ENCODE results near the gene SSC4D. TPM values are rescaled to one million over a fixed set of nuclear protein-coding genes. Genes with fewer than 3 reads are reported as not detected.

The SSC4D gene
- total and polyA plus RNA-seq, 2 of the 8 experiments (the other 6 are each of a cell fraction or from before 2014, with no cell fraction given) = 11.8 to 27.5 TPM

- no peak overlapping the region for H2AK5ac ChIP-seq (ENCODE audit: low read depth, low read length)
- no peak overlapping the region for H4K8ac ChIP-seq (ENCODE audit: extremely low read depth, insufficient read depth, low read length)
- H3K9me3 ChIP-seq (ENCODE audit: insufficient read depth in 2 of 2, low read depth in 1 of 2, low read length in 1 of 2) = no peaks in the 10 kb centered on the region
- H2BK12ac ChIP-seq (ENCODE audit: low read depth, low read length) = no peak overlapping the region
- POLR2A ChIA-PET (ENCODE audit: partially characterized antibody) = interaction anchor here (0.9 to 14.3 kb wide), 10 partner anchors 17 to 55 kb away, joined by 3 to 249 read pairs (median 4); partner anchors contain the start of gene SSC4D
- peaks cover 79 to 100% of the 10 kb centered on the region in 2 experiments for H3K79me2 ChIP-seq (ENCODE audit: control insufficient read depth in 1 of 2, insufficient read depth in 2 of 2, low read length in 2 of 2)
- peaks cover 4 to 49% (median 23%) of the 10 kb centered on the region in 4 experiments; a peak in 7 of 8 replicates for H3K36me3 ChIP-seq (ENCODE audit: control insufficient read depth in 2 of 4, insufficient read depth in 4 of 4, low read length in 3 of 4)
- H4K91ac ChIP-seq (replicated peaks; ENCODE audit: insufficient read length, low read length) = no peak overlapping the region
- H3K9ac ChIP-seq (replicated peaks in 1 of 4; ENCODE audit: extremely low read depth in 1 of 4, low read depth in 3 of 4, low read length in 3 of 4) = no peak overlapping the region
- H3K27ac ChIP-seq (ENCODE audit: low read depth, low read length) = no peak overlapping the region
- H3K18ac ChIP-seq (ENCODE audit: extremely low read depth, low read length) = no peak overlapping the region
- H3K27me3 ChIP-seq (replicated peaks in 1 of 4; ENCODE audit: control insufficient read depth in 3 of 4, extremely low read depth in 1 of 4, insufficient read depth in 3 of 4, low read length in 3 of 4) = no peaks in the 10 kb centered on the region
- H3K23me2 ChIP-seq (ENCODE audit: low read depth, low read length) = no peaks in the 10 kb centered on the region
- no peak overlapping the region for H3K56ac ChIP-seq (replicated peaks; ENCODE audit: insufficient read length, low read depth, low read length)
- peaks cover 45 to 53% of the 10 kb centered on the region in 2 experiments for H4K20me1 ChIP-seq (replicated peaks in 1 of 2; ENCODE audit: control insufficient read depth in 1 of 2, insufficient read depth in 2 of 2, low read length in 2 of 2)
- CTCF ChIA-PET (ENCODE audit: partially characterized antibody) = interaction anchor here (0.8 to 1.3 kb wide), 2 partner anchors 23 to 63 kb away, joined by 3 to 4 read pairs; no protein-coding TSS in a partner anchor
- no peak overlapping the region for H3K4ac ChIP-seq (replicated peaks; ENCODE audit: insufficient read length, low read depth, low read length)
- no peak overlapping the region for H4K5ac ChIP-seq (ENCODE audit: insufficient read length, low read depth, low read length)
- H3K79me1 ChIP-seq (ENCODE audit: low read depth, low read length) = no peaks in the 10 kb centered on the region
- no peak for FAIRE-seq
- H3K4me1 ChIP-seq (replicated peaks in 1 of 4; ENCODE audit: control insufficient read depth in 3 of 4, insufficient read depth in 4 of 4, low read length in 3 of 4) = peaks cover 0 to 3% (median 1%) of the 10 kb centered on the region in 4 experiments; a peak in 3 of 7 replicates
- DNase-seq (ENCODE audit: low read depth in 1 of 2, low spot score in 2 of 2) = no peak
- no peak overlapping the region for H2BK5ac ChIP-seq (ENCODE audit: low read depth, low read length)
- no peak overlapping the region for H2BK20ac ChIP-seq (ENCODE audit: low read length)
- no peak overlapping the region for H3K23ac ChIP-seq (ENCODE audit: insufficient read length)
- H2BK15ac ChIP-seq (ENCODE audit: low read length) = no peak overlapping the region
- no peak overlapping the region for H3K4me2 ChIP-seq (ENCODE audit: insufficient read depth in 1 of 2, low read depth in 2 of 2, low read length in 2 of 2)
- H2AFZ ChIP-seq (ENCODE audit: low read length) = no peak overlapping the region
- no peak overlapping the region for H2BK120ac ChIP-seq (replicated peaks; ENCODE audit: low read depth, low read length)
- WGBS, 2 experiments (ENCODE audit: extremely low coverage in 1 of 2, insufficient coverage in 1 of 2, insufficient read length in 1 of 2, insufficient replicate concordance in 2 of 2, low coverage in 1 of 2, low lambda C conversion rate in 2 of 2, missing lambda C conversion rate in 1 of 2) = 93% methylated on average over 5 of the region's 5 CpGs; no CpG with 5 or more reads in 1 of the 2 experiments
- no peak overlapping the region for H3K14ac ChIP-seq (ENCODE audit: insufficient read length)
- H3K4me3 ChIP-seq (ENCODE audit: extremely low read depth in 1 of 4, insufficient read depth in 2 of 4, low read depth in 3 of 4, low read length in 4 of 4) = no peak overlapping the region
- TF ChIP-seq CTCF (IDR thresholded peaks at IDR 0.05; ENCODE audit: control extremely low read depth in 1 of 3, insufficient read depth in 1 of 3, low read depth in 1 of 3, low read length in 3 of 3) = no peak
- no peak for TF ChIP-seq POLR2A (IDR thresholded peaks at IDR 0.05; ENCODE audit: control extremely low read depth in 1 of 2, low read depth in 2 of 2, low read length in 2 of 2)
- no peak for TF ChIP-seq GABPA (IDR thresholded peaks at IDR 0.05; ENCODE audit: borderline replicate concordance, insufficient read depth, low read length)
- no peak for TF ChIP-seq EGR1 (IDR thresholded peaks at IDR 0.05; ENCODE audit: borderline replicate concordance, low read depth, low read length)
- no peak for TF ChIP-seq CHD1 (IDR thresholded peaks at IDR 0.05; ENCODE audit: low read depth, low read length)
- TF ChIP-seq FOSL1 (IDR thresholded peaks at IDR 0.05; ENCODE audit: insufficient read depth, low read depth, low read length) = no peak
- TF ChIP-seq SP2 (IDR thresholded peaks at IDR 0.05; ENCODE audit: low read length) = no peak
- TF ChIP-seq SIX5 (IDR thresholded peaks at IDR 0.05; ENCODE audit: low read depth, low read length) = no peak
- TF ChIP-seq NRF1 (IDR thresholded peaks at IDR 0.05; ENCODE audit: low read depth, low read length) = no peak
- TF ChIP-seq BRCA1 (IDR thresholded peaks at IDR 0.05; ENCODE audit: low read depth, low read length) = no peak
- no peak for TF ChIP-seq RFX5 (IDR thresholded peaks at IDR 0.05; ENCODE audit: borderline replicate concordance, low read depth, low read length)
- TF ChIP-seq SP1 (IDR thresholded peaks at IDR 0.05; ENCODE audit: low read depth, low read length) = no peak
- TF ChIP-seq RXRA (IDR thresholded peaks at IDR 0.05; ENCODE audit: insufficient read depth, low read depth, low read length) = no peak
Measured at GRCh38 chr7:76353744-76354143, 55.8 kb downstream of the SSC4D start.
